A549 (cell line): ENCODE results near the gene ZNF883. TPM values are rescaled to one million over a fixed set of nuclear protein-coding genes. Genes with fewer than 3 reads are reported as not detected.

ENCODE experiments used
- ATAC-seq, 2 experiments: fragments of 200-7000 bp in 1 of 2; fragments of >200 bp in 1 of 2; cut with Nextera tagmentation in 1 of 2; cut with Tn5 transposase in 1 of 2; 3 replicates each; pipeline versions ENCODE4 v1.8.0 to v1.9.1; 2018 to 2020; ENCODE audit warnings: mild to moderate bottlenecking in 1 of 2, moderate library complexity in 1 of 2
- CTCF ChIA-PET: fragments of 300-600 bp; sonication (Branson Sonifier 250); formaldehyde crosslinking; extraction: SDS; loops from one replicate; lab custom pipeline; 2021; ENCODE audit warnings: antibody characterized with exemption, inconsistent platforms; lab: Yijun Ruan, JAX
- POLR2A ChIA-PET: fragments of 350-600 bp; formaldehyde crosslinking; extraction: SDS; loops from one replicate; lab custom pipeline; 2021; ENCODE audit warnings: antibody characterized with exemption, inconsistent platforms; lab: Yijun Ruan, JAX
- DNase-seq, 2 experiments: peaks; one replicate each; pipeline versions ENCODE4 v3.0.0 to v3.0.0-alpha.2; 2011 to 2016; ENCODE audit warnings: low read depth in 1 of 2, low spot score in 1 of 2
- FAIRE-seq: peaks from 2 replicates; lab custom pipeline; 2011; peaks lifted over from hg19 to GRCh38; lab: Jason Lieb, UNC
- H3K27ac ChIP-seq, 2 experiments: fragments of >200 bp; sonication (Bioruptor Twin); formaldehyde crosslinking; 3 replicates each; pipeline ENCODE4 v1.5.1; 2016 to 2017
- H3K4me1 ChIP-seq: fragments of >200 bp; sonication (Bioruptor Twin); formaldehyde crosslinking; 3 replicates; pipeline ENCODE4 v1.6.1; 2016
- H3K4me2 ChIP-seq: fragments of >200 bp; sonication (Bioruptor Twin); formaldehyde crosslinking; 3 replicates; pipeline ENCODE4 v1.6.1; 2016
- H3K4me3 ChIP-seq: fragments of >200 bp; sonication (Bioruptor Twin); formaldehyde crosslinking; 3 replicates; pipeline ENCODE4 v1.5.1; 2016
- H3K9me3 ChIP-seq: fragments of >200 bp; sonication (Bioruptor Twin); formaldehyde crosslinking; 3 replicates; pipeline ENCODE4 v1.6.1; 2016
- CBX8 ChIP-seq: fragments of 200-600 bp; sonication (generic); IDR thresholded peaks from 2 replicates; pipeline ENCODE4 v1.6.1; 2016
- EHF ChIP-seq: fragments of 250-450 bp; sonication (Bioruptor Pico); IDR thresholded peaks from 2 replicates; pipeline ENCODE4 v1.5.0; 2020; ENCODE audit warnings: mild to moderate bottlenecking
- FOSL2 ChIP-seq, 2 experiments: fragments of 450-650 bp in 1 of 2; fragments of >200 bp in 1 of 2; sonication (Bioruptor Twin) in 1 of 2; formaldehyde crosslinking; IDR thresholded peaks; 2 replicates each; pipeline versions ENCODE4 v1.5.0 to v1.6.1; 2016 to 2020; ENCODE audit warnings: mild to moderate bottlenecking in 1 of 2, moderate library complexity in 1 of 2
- HDAC2 ChIP-seq: fragments of 200-600 bp; sonication (generic); IDR thresholded peaks from 2 replicates; pipeline ENCODE4 v1.6.1; 2016
- HOXA7 ChIP-seq: fragments of 250-450 bp; sonication (Bioruptor Pico); IDR thresholded peaks from 2 replicates; pipeline ENCODE4 v1.5.0; 2020; ENCODE audit warnings: mild to moderate bottlenecking, moderate library complexity
- HOXB13 ChIP-seq: fragments of 250-450 bp; sonication (Bioruptor Pico); IDR thresholded peaks from 2 replicates; pipeline ENCODE4 v1.5.0; 2020; ENCODE audit warnings: low read depth, mild to moderate bottlenecking, moderate library complexity
- KDM5A ChIP-seq: fragments of 200-600 bp; sonication (generic); IDR thresholded peaks from 2 replicates; pipeline ENCODE4 v1.6.1; 2016; ENCODE audit warnings: antibody characterized with exemption, mild to moderate bottlenecking
- MAZ ChIP-seq: fragments of 150-350 bp; IDR thresholded peaks from 2 replicates; pipeline ENCODE4 v1.6.1; 2014; ENCODE audit warnings: antibody characterized with exemption, low read depth, low read length, borderline replicate concordance
- MYC ChIP-seq: IDR thresholded peaks from 2 replicates; pipeline ENCODE4 v1.6.1; 2012; ENCODE audit warnings: mild to moderate bottlenecking, inconsistent platforms, low read length, improper control_type of control experiment, borderline replicate concordance
- NFE2L2 ChIP-seq: fragments of 150-350 bp; conservative IDR thresholded peaks from 2 replicates; pipeline ENCODE4 v1.6.1; 2014; ENCODE audit warnings: low read length
- PHF8 ChIP-seq: fragments of 200-600 bp; sonication (generic); IDR thresholded peaks from 2 replicates; pipeline ENCODE4 v1.6.1; 2016; ENCODE audit warnings: low read depth, mild to moderate bottlenecking, antibody characterized with exemption, moderate library complexity, borderline replicate concordance
- POLR2A ChIP-seq: IDR thresholded peaks from 2 replicates; pipeline ENCODE4 v1.6.1; 2012; ENCODE audit warnings: mild to moderate bottlenecking, low read length
- RNF2 ChIP-seq: fragments of 200-600 bp; sonication (generic); IDR thresholded peaks from 2 replicates; pipeline ENCODE4 v1.6.1; 2016; ENCODE audit warnings: low read depth, mild to moderate bottlenecking, antibody characterized with exemption, moderate library complexity, borderline replicate concordance
- TFCP2L1 ChIP-seq: fragments of 250-450 bp; sonication (Bioruptor Pico); IDR thresholded peaks from 2 replicates; pipeline ENCODE4 v1.5.0; 2021; ENCODE audit warnings: mild to moderate bottlenecking
- TP53 ChIP-seq: fragments of 250-450 bp; sonication (Bioruptor Pico); IDR thresholded peaks from 2 replicates; pipeline ENCODE4 v1.5.0; 2021; ENCODE audit warnings: mild to moderate bottlenecking, moderate library complexity
- ZC3H11A ChIP-seq: fragments of 450-650 bp; IDR thresholded peaks from 2 replicates; pipeline ENCODE4 v1.6.1; 2014; ENCODE audit warnings: antibody characterized with exemption, mild to moderate bottlenecking
- WGBS: methylation state at CpG from one replicate; pipeline ENCODE4 v1.1.6; 2017; ENCODE audit errors: missing lambda C conversion rate; 5-methylcytosine and 5-hydroxymethylcytosine counted together
- polyA plus RNA-seq, 4 experiments: library from polyadenylated mRNA; depleted of rRNA in 3 of 4; stranded (reverse); fragments of >200 nt; fragmentation: RNase III in 1 of 4; extraction: RNeasy Plus Mini Kit Qiagen cat#74134 plus additional on column Dnase treatment in 1 of 4; gene quantifications; 2 replicates in 3 of 4; 3 replicates in 1 of 4; pipeline ENCODE4 v1.2.3, GENCODE V29; 2011 to 2017
- TF ChIP-seq, protein P1 (sequence below): fragments of >200 bp; sonication (Bioruptor Twin); formaldehyde crosslinking; IDR thresholded peaks from 3 replicates; pipeline ENCODE4 v1.5.1; 2016
- TF ChIP-seq, protein P2 (sequence below): IDR thresholded peaks from 2 replicates; pipeline ENCODE4 v1.6.1; 2012
- TF ChIP-seq, protein P3 (sequence below): fragments of 250-450 bp; sonication (Bioruptor Pico); IDR thresholded peaks from 2 replicates; pipeline ENCODE4 v1.5.0; 2021; ENCODE audit warnings: mild to moderate bottlenecking, moderate library complexity, borderline replicate concordance
- TF ChIP-seq, protein P4 (sequence below): IDR thresholded peaks from 2 replicates; pipeline ENCODE4 v1.6.1; 2012

The ZNF883 gene
- polyA plus RNA-seq, 2 of the 4 experiments (the other 2 are of a cell fraction), result 1.8 TPM

DNA sequence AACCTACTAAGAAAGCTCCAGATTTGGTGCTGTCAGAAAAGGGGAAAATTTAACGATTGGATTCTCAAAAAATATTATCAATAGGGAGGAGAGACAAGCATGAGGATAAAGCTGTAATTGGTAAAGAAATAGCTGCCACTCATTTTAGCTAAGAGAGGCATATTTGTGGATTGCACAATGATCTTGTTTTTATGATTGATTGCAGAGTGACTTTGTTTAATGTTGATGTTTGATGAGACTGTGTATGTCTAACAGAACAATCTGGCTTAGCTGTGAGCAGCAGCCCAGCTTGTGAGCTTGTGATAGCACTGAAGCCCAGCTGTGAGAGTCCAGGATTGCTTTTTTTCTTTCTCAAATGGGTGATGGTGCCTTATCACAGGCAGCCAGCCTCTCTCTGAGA, 56.4 kb downstream of the ZNF883 start:
- no peak for FAIRE-seq

DNA sequence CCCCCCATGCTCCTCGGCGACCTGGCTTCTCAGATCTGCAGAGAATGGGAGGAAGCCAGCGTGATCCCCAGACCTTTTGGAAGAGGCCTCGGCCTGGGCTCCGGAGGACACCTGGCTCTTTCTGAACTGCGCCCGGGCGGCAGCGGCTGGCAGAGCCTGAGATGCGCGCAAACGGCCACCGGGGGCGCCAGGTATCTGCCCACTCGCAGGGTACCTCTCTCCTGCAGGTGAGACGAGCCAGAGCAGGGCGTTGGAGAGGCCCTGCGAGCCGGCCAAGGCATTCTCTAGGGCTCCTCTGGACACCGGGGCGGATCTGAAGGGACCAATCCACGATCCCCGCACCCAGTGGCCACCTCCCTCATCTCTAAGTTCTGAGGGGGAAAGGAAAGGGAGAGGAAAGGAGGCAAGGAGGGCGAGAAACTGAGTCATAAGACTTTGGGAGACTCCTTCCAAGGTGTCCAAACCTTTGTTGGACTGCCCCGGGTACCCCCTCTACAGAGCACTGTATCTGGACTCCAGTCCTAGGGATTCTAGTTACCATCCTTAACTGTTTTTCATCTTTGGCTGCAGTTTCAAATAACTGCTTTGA, 66.3 kb downstream of the ZNF883 start:
- Histone ChIP-seq H3K4me2 (no peak overlapping the region), H3K9me3 (peaks cover 19% of the 10 kb centered on the region; the same call in 2 of the 3 replicates), H3K27ac (no peak overlapping the region), H3K4me3 (no peak overlapping the region), H3K4me1 (no peaks in the 10 kb centered on the region)
- DNase-seq (peak; percentile 12 to 16), ATAC-seq (peak; percentile 64 to 88; a peak in 4 of 6 replicates), FAIRE-seq (no peak)
- no peak for TF ChIP-seq HDAC2
- TF ChIP-seq CBX8, result no peak
- TF ChIP-seq ZC3H11A, result no peak
- no peak for TF ChIP-seq MAZ
- no peak for TF ChIP-seq POLR2A
- no peak for TF ChIP-seq PHF8
- TF ChIP-seq TFCP2L1 (CRISPR knock-in tag), result no peak
- no peak for TF ChIP-seq EHF (CRISPR knock-in tag)
- TF ChIP-seq HOXB13 (CRISPR knock-in tag), result no peak
- TF ChIP-seq, protein P1, sequence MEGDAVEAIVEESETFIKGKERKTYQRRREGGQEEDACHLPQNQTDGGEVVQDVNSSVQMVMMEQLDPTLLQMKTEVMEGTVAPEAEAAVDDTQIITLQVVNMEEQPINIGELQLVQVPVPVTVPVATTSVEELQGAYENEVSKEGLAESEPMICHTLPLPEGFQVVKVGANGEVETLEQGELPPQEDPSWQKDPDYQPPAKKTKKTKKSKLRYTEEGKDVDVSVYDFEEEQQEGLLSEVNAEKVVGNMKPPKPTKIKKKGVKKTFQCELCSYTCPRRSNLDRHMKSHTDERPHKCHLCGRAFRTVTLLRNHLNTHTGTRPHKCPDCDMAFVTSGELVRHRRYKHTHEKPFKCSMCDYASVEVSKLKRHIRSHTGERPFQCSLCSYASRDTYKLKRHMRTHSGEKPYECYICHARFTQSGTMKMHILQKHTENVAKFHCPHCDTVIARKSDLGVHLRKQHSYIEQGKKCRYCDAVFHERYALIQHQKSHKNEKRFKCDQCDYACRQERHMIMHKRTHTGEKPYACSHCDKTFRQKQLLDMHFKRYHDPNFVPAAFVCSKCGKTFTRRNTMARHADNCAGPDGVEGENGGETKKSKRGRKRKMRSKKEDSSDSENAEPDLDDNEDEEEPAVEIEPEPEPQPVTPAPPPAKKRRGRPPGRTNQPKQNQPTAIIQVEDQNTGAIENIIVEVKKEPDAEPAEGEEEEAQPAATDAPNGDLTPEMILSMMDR, result no peak
- TF ChIP-seq FOSL2 (IDR thresholded peaks at IDR 0.05), result no peak
- no peak for TF ChIP-seq FOSL2 (CRISPR knock-in tag; IDR thresholded peaks at IDR 0.05)
- TF ChIP-seq RNF2, result no peak
- no peak for TF ChIP-seq MYC
- TF ChIP-seq, protein P2, sequence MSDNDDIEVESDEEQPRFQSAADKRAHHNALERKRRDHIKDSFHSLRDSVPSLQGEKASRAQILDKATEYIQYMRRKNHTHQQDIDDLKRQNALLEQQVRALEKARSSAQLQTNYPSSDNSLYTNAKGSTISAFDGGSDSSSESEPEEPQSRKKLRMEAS, result no peak
- TF ChIP-seq, protein P3, sequence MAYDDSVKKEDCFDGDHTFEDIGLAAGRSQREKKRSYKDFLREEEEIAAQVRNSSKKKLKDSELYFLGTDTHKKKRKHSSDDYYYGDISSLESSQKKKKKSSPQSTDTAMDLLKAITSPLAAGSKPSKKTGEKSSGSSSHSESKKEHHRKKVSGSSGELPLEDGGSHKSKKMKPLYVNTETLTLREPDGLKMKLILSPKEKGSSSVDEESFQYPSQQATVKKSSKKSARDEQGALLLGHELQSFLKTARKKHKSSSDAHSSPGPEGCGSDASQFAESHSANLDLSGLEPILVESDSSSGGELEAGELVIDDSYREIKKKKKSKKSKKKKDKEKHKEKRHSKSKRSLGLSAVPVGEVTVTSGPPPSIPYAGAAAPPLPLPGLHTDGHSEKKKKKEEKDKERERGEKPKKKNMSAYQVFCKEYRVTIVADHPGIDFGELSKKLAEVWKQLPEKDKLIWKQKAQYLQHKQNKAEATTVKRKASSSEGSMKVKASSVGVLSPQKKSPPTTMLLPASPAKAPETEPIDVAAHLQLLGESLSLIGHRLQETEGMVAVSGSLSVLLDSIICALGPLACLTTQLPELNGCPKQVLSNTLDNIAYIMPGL, result no peak
- no peak for TF ChIP-seq HOXA7 (CRISPR knock-in tag)
- 9% methylated on average over 23 of the region's 25 CpGs for WGBS
- POLR2A ChIA-PET, result no interaction called here
- CTCF ChIA-PET, result no interaction called here

More for the DNA sequence above, 56.4 kb downstream of the ZNF883 start:
- no peaks in the 10 kb centered on the region for H3K4me1 ChIP-seq
- no peak overlapping the region for H3K4me2 ChIP-seq
- no peak for TF ChIP-seq KDM5A
- TF ChIP-seq TP53 (CRISPR knock-in tag), result no peak
- TF ChIP-seq HDAC2, result no peak
- TF ChIP-seq, protein P4, sequence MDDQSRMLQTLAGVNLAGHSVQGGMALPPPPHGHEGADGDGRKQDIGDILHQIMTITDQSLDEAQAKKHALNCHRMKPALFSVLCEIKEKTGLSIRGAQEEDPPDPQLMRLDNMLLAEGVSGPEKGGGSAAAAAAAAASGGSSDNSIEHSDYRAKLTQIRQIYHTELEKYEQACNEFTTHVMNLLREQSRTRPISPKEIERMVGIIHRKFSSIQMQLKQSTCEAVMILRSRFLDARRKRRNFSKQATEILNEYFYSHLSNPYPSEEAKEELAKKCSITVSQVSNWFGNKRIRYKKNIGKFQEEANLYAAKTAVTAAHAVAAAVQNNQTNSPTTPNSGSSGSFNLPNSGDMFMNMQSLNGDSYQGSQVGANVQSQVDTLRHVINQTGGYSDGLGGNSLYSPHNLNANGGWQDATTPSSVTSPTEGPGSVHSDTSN, result no peak
- TF ChIP-seq MYC, result no peak
- TF ChIP-seq NFE2L2, result no peak
- H3K27ac ChIP-seq, result no peak overlapping the region
- H3K4me3 ChIP-seq, result no peak overlapping the region
- H3K9me3 ChIP-seq, result no peaks in the 10 kb centered on the region
- WGBS, result 0% methylated on average over 1 of the region's 1 CpG
- POLR2A ChIA-PET, result no interaction called here
- CTCF ChIA-PET, result interaction anchor here (0.5 kb wide), 1 partner anchor 52 kb away, joined by 3 read pairs; no protein-coding TSS in a partner anchor
- DNase-seq (no peak), ATAC-seq (no peak)
